ENCODE measurements around the gene STN1. TPM values are rescaled to one million over a fixed set of nuclear protein-coding genes. Genes with fewer than 3 reads are reported as not detected.

The STN1 gene
- total RNA-seq, 4 donors from 2014 or later = 9.5 to 37.1 (median 18.5) TPM

- Histone ChIP-seq H3K4me3 (peak overlapping the region; percentile 50 to 74 (median 54)), H3K9me3 (no peaks in the 10 kb centered on the region), H3K36me3 (no peaks in the 10 kb centered on the region), H3K27ac (peak overlapping the region; percentile 50 to 77 (median 74)), H3K4me1 (peaks cover 0 to 62% (median 11%) of the 10 kb centered on the region in 4 donors), H3K27me3 (no peaks in the 10 kb centered on the region)
- TF ChIP-seq POLR2A (IDR thresholded peaks at IDR 0.05) (no peak), CTCF (IDR thresholded peaks at IDR 0.05) (peak in 1 of 6 experiments; percentile 4)
- DNase-seq = no peak
Observed at GRCh38 chr10:103854265-103854685, 63.7 kb downstream of the STN1 start.

- no peaks in the 10 kb centered on the region for H3K27me3 ChIP-seq
- no peak for DNase-seq
- TF ChIP-seq POLR2A (IDR thresholded peaks at IDR 0.05) (no peak), CTCF (IDR thresholded peaks at IDR 0.05) (no peak)
- H3K36me3 ChIP-seq = no peaks in the 10 kb centered on the region
- H3K4me3 ChIP-seq = peak overlapping the region in 3 of 4 donors; percentile 51 to 74 (median 56)
- H3K9me3 ChIP-seq = no peaks in the 10 kb centered on the region
- peaks cover 0 to 61% (median 11%) of the 10 kb centered on the region in 4 donors for H3K4me1 ChIP-seq
- peak overlapping the region; percentile 50 to 77 (median 74) for H3K27ac ChIP-seq
Observed at GRCh38 chr10:103853428-103854264, 64.3 kb downstream of the STN1 start.

- TF ChIP-seq POLR2A (IDR thresholded peaks at IDR 0.05) (no peak), CTCF (IDR thresholded peaks at IDR 0.05) (no peak)
- peak overlapping the region; percentile 60 to 77 (median 74) for H3K27ac ChIP-seq
- H3K4me3 ChIP-seq = no peak overlapping the region
- no peaks in the 10 kb centered on the region for H3K9me3 ChIP-seq
- no peaks in the 10 kb centered on the region for H3K36me3 ChIP-seq
- DNase-seq = no peak
- H3K4me1 ChIP-seq = peaks cover 0 to 69% (median 11%) of the 10 kb centered on the region in 4 donors
- H3K27me3 ChIP-seq = no peaks in the 10 kb centered on the region
Observed at GRCh38 chr10:103852856-103853255, 65.1 kb downstream of the STN1 start.

- DNase-seq = no peak
- Histone ChIP-seq H3K4me3 (no peak overlapping the region), H3K36me3 (no peaks in the 10 kb centered on the region), H3K4me1 (peaks cover 0 to 69% (median 11%) of the 10 kb centered on the region in 4 donors), H3K9me3 (no peaks in the 10 kb centered on the region), H3K27ac (peak overlapping the region; percentile 42 to 77 (median 68)), H3K27me3 (no peaks in the 10 kb centered on the region)
- TF ChIP-seq POLR2A (IDR thresholded peaks at IDR 0.05) (no peak), CTCF (IDR thresholded peaks at IDR 0.05) (no peak)
Observed at GRCh38 chr10:103852189-103852711, 65.7 kb downstream of the STN1 start.

- Histone ChIP-seq H3K27me3 (no peaks in the 10 kb centered on the region), H3K27ac (peak overlapping the region; percentile 3 to 77 (median 65)), H3K4me1 (peaks cover 1 to 73% (median 11%) of the 10 kb centered on the region in 4 donors), H3K36me3 (no peaks in the 10 kb centered on the region), H3K9me3 (no peaks in the 10 kb centered on the region), H3K4me3 (no peak overlapping the region)
- TF ChIP-seq CTCF (IDR thresholded peaks at IDR 0.05) (no peak), POLR2A (IDR thresholded peaks at IDR 0.05) (no peak)
- no peak for DNase-seq
Observed at GRCh38 chr10:103851261-103851660, 66.7 kb downstream of the STN1 start.

Measured in Peyer's patch (tissue), 4 donors.